Activated CD4-positive, alpha-beta memory T cell treated with anti-CD3 and anti-CD28 coated beads, Interleukin-2, amount 10 ng/mL, durations not matched to agents 7 days and 5 days (primary cell): ENCODE data around the gene ARNT2. TPM values are rescaled to one million over a fixed set of nuclear protein-coding genes. Genes with fewer than 3 reads are reported as not detected.

ENCODE experiments used
- CTCF ChIA-PET: fragments of 350-600 bp; sonication (Branson Sonifier 250); formaldehyde crosslinking; loops from one replicate; lab custom pipeline; 2021; ENCODE audit warnings: antibody characterized with exemption, inconsistent platforms; lab: Charles Lee
- POLR2A ChIA-PET: fragments of 350-600 bp; sonication (Branson Sonifier 250); formaldehyde crosslinking; loops from one replicate; lab custom pipeline; 2021; ENCODE audit warnings: antibody characterized with exemption; lab: Charles Lee
- DNase-seq: peaks from one replicate; pipeline ENCODE4 v3.0.0-alpha.2; 2020
- H3K27ac Mint-ChIP-seq: one replicate; pipeline ENCODE4 v1.8.0; 2021; ENCODE audit warnings: mild to moderate bottlenecking, mixed read lengths
- H3K27me3 Mint-ChIP-seq: one replicate; pipeline ENCODE4 v1.8.0; 2021; ENCODE audit warnings: mixed read lengths
- H3K36me3 Mint-ChIP-seq: one replicate; pipeline ENCODE4 v1.8.0; 2021; ENCODE audit warnings: low read depth, mixed read lengths
- H3K4me1 Mint-ChIP-seq: one replicate; pipeline ENCODE4 v1.8.0; 2021; ENCODE audit warnings: mixed read lengths
- H3K4me3 Mint-ChIP-seq: one replicate; pipeline ENCODE4 v1.8.0; 2021; ENCODE audit warnings: mild to moderate bottlenecking, mixed read lengths
- H3K9me3 Mint-ChIP-seq: one replicate; pipeline ENCODE4 v1.8.0; 2021; ENCODE audit warnings: mixed read lengths
- total RNA-seq, 2 experiments: library from RNA; stranded (reverse); gene quantifications; one replicate each; pipeline ENCODE4 v1.2.3, GENCODE V29; 2021

Gene ARNT2
- total RNA-seq, 2 experiments from 2014 or later = not detected

GRCh38 chr15:80512726-80513660 lies 108.8 kb downstream of the ARNT2 start:
- no peaks in the 10 kb centered on the region for H3K4me1 Mint-ChIP-seq

GRCh38 chr15:80514071-80514780 lies 110.0 kb downstream of the ARNT2 start:
- ChIA-PET CTCF (interaction anchor here (1.4 kb wide), 1 partner anchor 262 kb away, joined by 3 read pairs; no protein-coding TSS in a partner anchor), POLR2A (no interaction called here)

More at GRCh38 chr15:80512726-80513660, 108.8 kb downstream of the ARNT2 start:
- no peaks in the 10 kb centered on the region for H3K9me3 Mint-ChIP-seq
- H3K4me3 Mint-ChIP-seq = no peak overlapping the region
- no peak overlapping the region for H3K27ac Mint-ChIP-seq
- no peaks in the 10 kb centered on the region for H3K36me3 Mint-ChIP-seq
- peaks cover 10% of the 10 kb centered on the region for H3K27me3 Mint-ChIP-seq
- CTCF ChIA-PET = interaction anchor here (1.4 kb wide), 1 partner anchor 263 kb away, joined by 3 read pairs; no protein-coding TSS in a partner anchor
- POLR2A ChIA-PET = no interaction called here
- no peak for DNase-seq

DNA sequence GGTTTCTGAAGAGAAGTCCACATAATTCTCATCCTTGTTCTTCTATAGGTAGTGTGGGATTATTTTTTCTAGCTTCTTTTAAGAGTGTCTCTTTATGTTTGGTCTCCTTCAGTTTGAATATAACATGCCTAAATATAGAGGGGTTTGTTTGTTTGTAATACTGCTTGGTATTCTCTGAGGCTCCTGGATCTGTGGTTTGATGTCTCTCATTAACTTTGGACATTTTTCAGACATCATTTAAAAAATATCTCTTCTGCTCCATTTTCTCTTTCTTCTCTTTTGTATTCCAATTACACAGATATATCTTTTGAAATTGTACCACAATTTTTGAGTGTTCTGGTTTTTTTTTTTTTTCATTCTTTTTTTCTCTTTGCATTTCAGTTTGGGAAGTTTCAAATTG lies 113.1 kb downstream of the ARNT2 start:
- H3K27me3 Mint-ChIP-seq = peaks cover 2% of the 10 kb centered on the region
- H3K9me3 Mint-ChIP-seq = no peaks in the 10 kb centered on the region
- ChIA-PET CTCF (no interaction called here), POLR2A (no interaction called here)
- no peaks in the 10 kb centered on the region for H3K36me3 Mint-ChIP-seq
- no peak overlapping the region for H3K4me3 Mint-ChIP-seq
- DNase-seq = no peak
- no peaks in the 10 kb centered on the region for H3K4me1 Mint-ChIP-seq
- no peak overlapping the region for H3K27ac Mint-ChIP-seq

More at GRCh38 chr15:80514071-80514780, 110.0 kb downstream of the ARNT2 start:
- Mint-ChIP-seq H3K9me3 (no peaks in the 10 kb centered on the region), H3K27me3 (peaks cover 10% of the 10 kb centered on the region), H3K36me3 (no peaks in the 10 kb centered on the region), H3K4me3 (no peak overlapping the region), H3K27ac (no peak overlapping the region), H3K4me1 (no peaks in the 10 kb centered on the region)
- no peak for DNase-seq

GRCh38 chr15:80518522-80518921 lies 114.3 kb downstream of the ARNT2 start:
- Mint-ChIP-seq H3K27me3 (peaks cover 5% of the 10 kb centered on the region), H3K9me3 (no peaks in the 10 kb centered on the region), H3K27ac (no peak overlapping the region), H3K4me3 (no peak overlapping the region), H3K4me1 (no peaks in the 10 kb centered on the region), H3K36me3 (no peaks in the 10 kb centered on the region)
- ChIA-PET POLR2A (no interaction called here), CTCF (no interaction called here)
- DNase-seq = no peak

- ChIA-PET POLR2A (no interaction called here), CTCF (no interaction called here)
- no peaks in the 10 kb centered on the region for H3K4me1 Mint-ChIP-seq
- no peak overlapping the region for H3K27ac Mint-ChIP-seq
- H3K9me3 Mint-ChIP-seq = no peaks in the 10 kb centered on the region
- peaks cover 15% of the 10 kb centered on the region for H3K27me3 Mint-ChIP-seq
- no peak overlapping the region for H3K4me3 Mint-ChIP-seq
- no peak for DNase-seq
- no peaks in the 10 kb centered on the region for H3K36me3 Mint-ChIP-seq
These were observed 119.6 kb downstream of the ARNT2 start for GRCh38 chr15:80523746-80524145.

DNA sequence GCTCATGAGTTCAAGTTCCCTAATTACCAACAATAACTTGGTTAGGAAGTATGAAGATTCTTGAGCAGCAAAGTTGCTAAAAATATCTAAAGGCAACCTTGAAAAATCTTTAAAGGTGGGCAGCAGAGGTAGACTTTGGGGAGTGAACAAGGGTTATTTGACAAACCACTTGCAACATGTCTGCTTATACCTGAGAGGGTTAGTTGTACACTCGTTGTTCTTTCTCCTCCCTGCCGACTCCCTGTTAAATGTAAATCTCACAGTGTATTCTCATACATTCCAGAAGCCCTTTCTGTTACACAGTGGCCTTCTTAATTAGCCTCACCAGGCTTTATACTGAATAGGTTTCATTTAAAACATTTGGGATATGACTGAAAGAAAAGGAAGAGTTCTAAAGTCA lies 121.7 kb downstream of the ARNT2 start:
- Mint-ChIP-seq H3K27ac (no peak overlapping the region), H3K27me3 (peaks cover 25% of the 10 kb centered on the region), H3K4me3 (no peak overlapping the region), H3K36me3 (no peaks in the 10 kb centered on the region), H3K9me3 (no peaks in the 10 kb centered on the region), H3K4me1 (no peaks in the 10 kb centered on the region)
- ChIA-PET CTCF (no interaction called here), POLR2A (no interaction called here)
- DNase-seq = no peak

DNA sequence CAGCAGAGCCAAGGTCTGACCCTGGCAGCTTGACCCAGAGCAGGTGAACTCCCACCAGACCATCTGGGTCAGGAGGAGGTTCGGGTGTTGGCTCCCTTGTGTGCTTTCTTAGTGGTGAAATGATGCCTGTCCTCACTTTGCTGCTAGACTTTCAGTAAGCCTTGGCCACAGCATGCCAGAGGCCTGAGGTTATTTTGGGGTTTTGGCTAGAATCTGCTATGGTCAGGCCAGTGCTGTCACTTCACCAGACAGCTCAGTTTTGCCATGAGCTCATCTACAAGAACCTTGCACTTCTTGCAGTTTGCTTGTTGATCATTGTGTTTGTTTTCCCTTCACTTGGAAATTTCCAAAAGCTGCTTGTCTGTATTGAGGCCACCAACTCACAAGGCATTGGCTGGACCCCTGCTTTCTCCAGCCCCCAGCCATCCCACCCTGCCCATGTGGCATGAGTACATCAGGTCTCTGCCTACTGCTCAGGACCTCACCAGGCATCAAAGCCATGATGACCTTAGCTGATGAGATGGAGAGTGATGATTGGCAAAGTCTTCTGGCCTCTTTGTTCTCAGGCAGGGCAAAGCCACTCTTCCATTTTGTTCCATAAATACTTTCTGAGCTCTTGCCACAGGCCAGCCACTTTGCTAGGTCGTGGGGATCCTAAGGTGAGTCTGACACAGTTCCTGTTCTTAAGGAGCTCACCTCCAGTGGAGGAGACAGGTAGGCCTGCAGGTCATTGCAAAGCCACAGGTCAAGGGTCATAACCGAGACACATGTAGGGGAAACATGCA lies 122.6 kb downstream of the ARNT2 start:
- no peak overlapping the region for H3K27ac Mint-ChIP-seq
- H3K4me1 Mint-ChIP-seq = no peaks in the 10 kb centered on the region
- no peaks in the 10 kb centered on the region for H3K9me3 Mint-ChIP-seq
- ChIA-PET POLR2A (no interaction called here), CTCF (interaction anchor here (0.5 kb wide), 1 partner anchor 45 kb away, joined by 3 read pairs; no protein-coding TSS in a partner anchor)
- H3K4me3 Mint-ChIP-seq = no peak overlapping the region
- H3K36me3 Mint-ChIP-seq = no peaks in the 10 kb centered on the region
- DNase-seq = no peak
- H3K27me3 Mint-ChIP-seq = peaks cover 25% of the 10 kb centered on the region

- POLR2A ChIA-PET = no interaction called here
- no peak for DNase-seq
- no peak overlapping the region for H3K27ac Mint-ChIP-seq
- CTCF ChIA-PET = no interaction called here
- H3K4me3 Mint-ChIP-seq = no peak overlapping the region
- H3K27me3 Mint-ChIP-seq = peaks cover 25% of the 10 kb centered on the region
- H3K36me3 Mint-ChIP-seq = no peaks in the 10 kb centered on the region
- no peaks in the 10 kb centered on the region for H3K4me1 Mint-ChIP-seq
- no peaks in the 10 kb centered on the region for H3K9me3 Mint-ChIP-seq
These were observed 123.2 kb downstream of the ARNT2 start for GRCh38 chr15:80527406-80527805.

- ChIA-PET POLR2A (no interaction called here), CTCF (interaction anchor here (0.5 kb wide), 1 partner anchor 172 kb away, joined by 3 read pairs; no protein-coding TSS in a partner anchor)
- Mint-ChIP-seq H3K4me1 (no peaks in the 10 kb centered on the region), H3K27ac (no peak overlapping the region), H3K36me3 (no peaks in the 10 kb centered on the region), H3K27me3 (peaks cover 24% of the 10 kb centered on the region), H3K9me3 (no peaks in the 10 kb centered on the region), H3K4me3 (no peak overlapping the region)
- no peak for DNase-seq
These were observed 123.8 kb downstream of the ARNT2 start for GRCh38 chr15:80527961-80528360.

- no peaks in the 10 kb centered on the region for H3K4me1 Mint-ChIP-seq
- CTCF ChIA-PET = no interaction called here
- no peak for DNase-seq
- H3K4me3 Mint-ChIP-seq = no peak overlapping the region
- H3K27ac Mint-ChIP-seq = no peak overlapping the region
- no peaks in the 10 kb centered on the region for H3K9me3 Mint-ChIP-seq
- POLR2A ChIA-PET = no interaction called here
- no peaks in the 10 kb centered on the region for H3K36me3 Mint-ChIP-seq
- H3K27me3 Mint-ChIP-seq = peaks cover 23% of the 10 kb centered on the region
These were observed 126.7 kb downstream of the ARNT2 start for GRCh38 chr15:80530737-80531365.

GRCh38 chr15:80531388-80531787 lies 127.2 kb downstream of the ARNT2 start:
- Mint-ChIP-seq H3K36me3 (no peaks in the 10 kb centered on the region), H3K27ac (no peak overlapping the region), H3K9me3 (no peaks in the 10 kb centered on the region), H3K27me3 (peaks cover 21% of the 10 kb centered on the region), H3K4me3 (no peak overlapping the region), H3K4me1 (no peaks in the 10 kb centered on the region)
- CTCF ChIA-PET = no interaction called here
- DNase-seq = no peak
- POLR2A ChIA-PET = no interaction called here

DNA sequence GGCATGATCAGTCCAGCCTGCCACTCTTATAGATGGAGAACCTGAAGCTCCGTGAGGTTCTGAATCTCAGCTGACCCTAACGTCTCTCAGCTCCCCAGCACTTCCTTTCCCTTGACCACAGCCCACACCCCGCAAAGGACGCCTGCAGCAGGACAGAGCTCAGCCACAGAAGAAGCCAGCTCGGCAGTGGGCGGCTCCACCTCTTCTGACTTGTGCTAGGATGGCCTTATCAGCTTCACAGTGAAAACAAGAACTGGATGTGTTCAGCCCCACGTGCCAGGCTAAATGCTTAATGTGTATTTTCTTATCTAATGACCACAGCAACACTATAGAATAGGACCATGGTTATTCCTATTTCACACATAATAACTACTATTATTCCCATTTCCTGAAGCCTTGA lies 127.6 kb downstream of the ARNT2 start:
- DNase-seq = no peak
- Mint-ChIP-seq H3K9me3 (no peaks in the 10 kb centered on the region), H3K36me3 (no peaks in the 10 kb centered on the region), H3K4me3 (no peak overlapping the region), H3K27ac (no peak overlapping the region), H3K27me3 (peaks cover 19% of the 10 kb centered on the region), H3K4me1 (no peaks in the 10 kb centered on the region)
- ChIA-PET POLR2A (no interaction called here), CTCF (no interaction called here)
